H1 (cell line): ENCODE data around the gene GDAP2. TPM values are rescaled to one million over a fixed set of nuclear protein-coding genes. Genes with fewer than 3 reads are reported as not detected.

Source experiments
- EP300 ChIP-seq, 2 experiments: IDR thresholded peaks; 1 replicate in 1 of 2; 2 replicates in 1 of 2; pipeline ENCODE4 v1.6.1; 2011 to 2012; ENCODE audit warnings: low read depth in 2 of 2, low read length in 2 of 2, mild to moderate bottlenecking in 2 of 2, borderline replicate concordance in 1 of 2, inconsistent platforms in 1 of 2, moderate library complexity in 1 of 2
- FOSL1 ChIP-seq: IDR thresholded peaks from 2 replicates; pipeline ENCODE4 v1.6.1; 2011; ENCODE audit warnings: mild to moderate bottlenecking, low read depth, low read length, moderate library complexity; ENCODE audit not compliant: insufficient read depth
- RXRA ChIP-seq: IDR thresholded peaks from 2 replicates; pipeline ENCODE4 v1.6.1; 2011; ENCODE audit warnings: low read depth, mild to moderate bottlenecking, low read length, moderate library complexity; ENCODE audit not compliant: insufficient read depth
- SP1 ChIP-seq: IDR thresholded peaks from 2 replicates; pipeline ENCODE4 v1.6.1; 2011; ENCODE audit warnings: low read depth, low read length
- SP2 ChIP-seq: IDR thresholded peaks from 2 replicates; pipeline ENCODE4 v1.6.1; 2012; ENCODE audit warnings: mild to moderate bottlenecking, low read length, inconsistent platforms
- TEAD4 ChIP-seq: IDR thresholded peaks from 2 replicates; pipeline ENCODE4 v1.6.1; 2012; ENCODE audit warnings: low read depth, low read length, inconsistent platforms, mixed read lengths
- polyA plus RNA-seq, 7 experiments: library from polyadenylated mRNA; depleted of rRNA in 3 of 7; stranded (reverse) in 5 of 7; unstranded in 2 of 7; fragments of >200 nt in 5 of 7; fragments of 200-250 nt in 2 of 7; gene quantifications; 1 replicate in 5 of 7; 2 replicates in 1 of 7; 4 replicates in 1 of 7; pipeline versions ENCODE4 v1.2.1 to v1.2.3, GENCODE V29; 2011 to 2013; ENCODE audit warnings: missing spikeins in 2 of 7, mixed read lengths in 2 of 7
- total RNA-seq: library from RNA; stranded (reverse); fragmentation: NEBNext Ultra II Directional; extraction: Animal tissue kit (Norgen Biotek cat#: 25700); gene quantifications from 2 replicates; pipeline ENCODE4 v1.2.1, GENCODE V29; 2021

GDAP2 gene
- total and polyA plus RNA-seq, 2 of the 8 experiments (the other 6 are each of a cell fraction or from before 2014, with no cell fraction given): 8.6 to 27.8 TPM

- TF ChIP-seq FOSL1 (no peak), RXRA (no peak), TEAD4 (no peak), SP1 (no peak), SP2 (no peak), EP300 (IDR thresholded peaks at IDR 0.05; ENCODE audit: borderline replicate concordance in 1 of 2, low read depth in 2 of 2, low read length in 2 of 2) (no peak)
Observed at GRCh38 chr1:117959364-117959763, 29.9 kb upstream of the GDAP2 start (continued).
